Stimulated activated CD4-positive, alpha-beta T cell treated with anti-CD3 and anti-CD28 coated beads, Interleukin-12 subunit alpha, Interleukin-12 subunit beta, amount 100 ng/mL, for 24 hours (primary cell): Measurements from ENCODE around the gene RGS7.
"Not testable (repeated sequence)": the region's sequence is repeated elsewhere in the genome, so short reads cannot be mapped to it uniquely, and the experiment has no call there.

ENCODE experiments used
- DNase-seq, 2 experiments: peaks; one replicate each; pipeline ENCODE4 v3.0.0-alpha.2; 2020; ENCODE audit warnings: low read depth in 2 of 2

RGS7 gene

GRCh38 chr1:240980342-240980741, 376.7 kb downstream of the RGS7 start:
- DNase-seq = no peak

DNA sequence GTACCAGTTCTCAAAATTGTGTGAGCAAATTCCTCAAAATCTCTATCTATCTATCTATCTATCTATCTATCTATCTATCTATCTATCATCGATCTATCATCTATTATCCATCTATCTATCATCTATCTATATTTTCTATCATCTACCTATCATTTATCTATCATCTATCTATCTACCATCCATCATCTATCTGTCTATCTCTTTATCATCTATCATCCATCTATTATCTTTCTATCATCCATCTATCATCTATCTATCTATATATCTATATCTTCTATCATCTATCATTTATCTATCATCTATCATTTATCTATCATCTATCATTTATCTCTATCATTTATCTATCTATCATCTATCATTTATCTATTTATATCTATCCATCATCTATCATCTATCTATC, 380.3 kb downstream of the RGS7 start:
- no peak for DNase-seq

- no peak for DNase-seq
Observed at GRCh38 chr1:240973875-240974274, 383.1 kb downstream of the RGS7 start.

DNA sequence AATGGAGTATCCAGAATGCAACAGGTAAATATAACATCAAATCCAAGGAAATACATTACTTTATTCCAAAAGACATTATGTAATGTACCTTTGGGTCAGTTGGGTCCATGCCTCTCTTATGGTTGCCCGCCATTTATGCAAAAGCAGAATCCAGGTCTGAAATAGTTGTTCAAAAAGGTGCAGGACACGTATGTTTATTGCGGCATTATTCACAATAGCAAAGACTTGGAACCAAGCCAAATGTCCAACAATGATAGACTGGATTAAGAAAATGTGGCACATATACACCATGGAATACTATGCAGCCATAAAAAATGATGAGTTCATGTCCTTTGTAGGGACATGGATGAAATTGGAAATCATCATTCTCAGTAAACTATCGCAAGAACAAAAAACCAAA, 384.9 kb downstream of the RGS7 start:
- not testable (repeated sequence) for DNase-seq

DNA sequence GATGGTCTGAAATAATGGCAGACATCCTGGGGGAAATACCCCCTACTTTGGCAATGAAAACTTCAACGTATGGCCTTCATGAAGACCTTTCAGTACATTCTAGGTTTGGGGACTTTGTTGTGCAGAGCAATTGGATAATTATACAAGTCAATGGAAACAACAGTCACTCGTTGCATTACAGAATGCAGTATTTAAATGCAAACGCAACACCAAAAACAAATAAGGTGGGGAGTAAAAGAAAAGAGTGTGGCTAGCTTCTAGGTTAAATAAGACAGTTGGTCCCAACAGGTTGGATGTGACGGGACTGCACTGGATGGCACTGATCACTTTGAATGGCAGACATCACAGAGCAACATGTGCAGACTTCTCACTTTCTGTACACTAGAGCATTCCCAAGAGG, 386.8 kb downstream of the RGS7 start:
- DNase-seq = no peak

GRCh38 chr1:240968864-240969263, 388.1 kb downstream of the RGS7 start:
- no peak for DNase-seq

GRCh38 chr1:240967070-240967724, 389.8 kb downstream of the RGS7 start:
- DNase-seq = no peak

DNA sequence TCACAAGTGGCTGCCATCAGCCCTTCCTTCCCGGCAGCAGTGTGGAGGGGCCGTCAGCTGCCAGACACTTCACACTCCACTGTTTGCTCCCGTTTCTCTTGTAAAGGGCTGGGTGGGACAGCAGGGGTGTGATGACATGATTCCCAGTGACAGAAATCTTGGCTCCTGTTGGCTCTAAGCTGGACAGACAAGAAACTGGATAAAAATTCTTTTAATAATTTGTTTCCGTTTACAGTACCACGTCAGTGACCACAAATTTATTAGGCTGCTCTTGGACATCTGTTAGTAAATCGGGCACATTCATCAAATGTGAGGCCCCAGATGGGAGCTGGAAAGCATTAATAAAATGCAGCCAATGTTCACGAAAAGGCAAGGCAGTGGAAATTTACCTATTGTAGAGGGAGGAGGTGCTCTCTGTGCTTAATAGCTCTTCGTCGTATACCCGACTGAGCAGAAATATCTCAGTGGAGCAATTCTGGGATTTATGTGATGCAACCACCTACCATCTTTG, 391.4 kb downstream of the RGS7 start:
- DNase-seq = no peak

DNA sequence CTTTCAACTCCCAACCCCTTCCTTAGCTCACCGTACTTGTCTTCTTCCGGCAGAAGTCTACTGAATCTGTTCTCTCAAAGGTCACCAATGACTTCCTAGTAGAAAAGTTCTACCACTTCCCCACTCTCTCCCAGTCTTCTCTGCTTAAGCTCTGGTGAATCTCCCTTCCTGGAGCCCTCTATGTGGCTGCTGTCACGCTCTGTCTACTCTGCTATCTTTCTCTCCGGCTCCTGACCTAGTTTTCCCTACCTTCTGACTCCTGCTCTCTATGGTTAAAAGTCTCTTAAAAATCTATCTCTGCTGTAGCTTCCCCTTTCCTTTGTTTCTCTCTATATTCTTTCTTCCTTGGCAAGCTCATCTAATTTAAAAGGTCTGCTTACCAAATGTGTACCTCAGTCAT, 394.9 kb downstream of the RGS7 start:
- no peak for DNase-seq

DNA sequence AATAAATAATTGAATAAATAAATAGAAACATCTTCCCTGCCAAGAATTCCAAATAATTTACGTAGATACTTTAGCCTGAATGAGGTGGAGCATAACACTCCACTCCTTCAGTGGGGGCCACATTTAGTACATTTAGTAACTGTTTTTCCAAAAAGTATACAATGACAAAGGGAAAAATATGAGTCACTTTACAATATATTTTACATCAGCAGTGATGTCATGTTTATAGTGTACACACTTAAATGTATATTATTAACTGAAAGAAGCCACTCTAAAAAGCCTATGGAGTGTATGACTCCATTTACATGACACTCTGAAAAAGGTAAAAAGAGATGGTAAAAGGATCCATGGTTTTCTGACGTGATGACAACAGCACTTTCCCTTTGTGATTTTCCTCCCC, 400.6 kb downstream of the RGS7 start:
- DNase-seq = no peak

DNA sequence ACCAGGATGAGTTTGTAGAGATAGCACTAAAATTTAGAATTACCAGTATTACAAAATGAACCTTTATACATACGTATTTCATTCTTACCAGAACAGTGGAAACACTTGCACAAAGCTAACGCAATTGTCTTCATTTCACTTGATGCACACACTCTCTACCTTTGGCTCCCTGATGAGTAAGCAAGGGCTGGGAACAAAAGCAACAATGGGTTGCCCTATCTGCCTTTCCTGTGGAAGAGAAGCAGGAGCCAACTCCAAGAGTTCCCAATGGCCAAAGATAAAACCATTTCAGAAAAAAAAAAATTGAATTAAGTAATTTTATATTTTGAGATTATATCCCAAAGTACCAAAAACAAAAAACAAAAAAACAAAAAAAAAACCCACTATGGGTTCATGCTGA, 401.0 kb downstream of the RGS7 start:
- DNase-seq = no peak

GRCh38 chr1:240947438-240948224, 409.4 kb downstream of the RGS7 start:
- DNase-seq = no peak

DNA sequence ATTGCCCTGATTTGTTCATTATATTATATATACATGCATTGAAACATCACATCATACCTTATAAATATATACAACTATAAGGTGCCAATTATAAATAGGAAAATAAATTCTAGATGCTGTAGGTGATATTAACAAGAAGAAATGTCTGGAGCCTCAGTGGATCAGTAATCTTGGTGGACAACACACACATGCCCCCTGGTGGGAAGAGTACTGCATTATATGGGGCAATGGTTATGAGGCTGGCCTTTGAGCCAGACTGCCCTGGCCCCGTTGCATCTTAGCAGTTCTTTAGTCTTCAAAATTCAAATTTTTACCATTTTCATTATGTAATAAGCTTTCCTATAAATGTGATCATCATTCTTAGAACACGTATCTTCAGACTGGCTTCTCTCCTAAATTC, 410.1 kb downstream of the RGS7 start:
- peak in 1 of 2 experiments; percentile 2 for DNase-seq

GRCh38 chr1:240942901-240943300, 414.1 kb downstream of the RGS7 start:
- no peak for DNase-seq

DNA sequence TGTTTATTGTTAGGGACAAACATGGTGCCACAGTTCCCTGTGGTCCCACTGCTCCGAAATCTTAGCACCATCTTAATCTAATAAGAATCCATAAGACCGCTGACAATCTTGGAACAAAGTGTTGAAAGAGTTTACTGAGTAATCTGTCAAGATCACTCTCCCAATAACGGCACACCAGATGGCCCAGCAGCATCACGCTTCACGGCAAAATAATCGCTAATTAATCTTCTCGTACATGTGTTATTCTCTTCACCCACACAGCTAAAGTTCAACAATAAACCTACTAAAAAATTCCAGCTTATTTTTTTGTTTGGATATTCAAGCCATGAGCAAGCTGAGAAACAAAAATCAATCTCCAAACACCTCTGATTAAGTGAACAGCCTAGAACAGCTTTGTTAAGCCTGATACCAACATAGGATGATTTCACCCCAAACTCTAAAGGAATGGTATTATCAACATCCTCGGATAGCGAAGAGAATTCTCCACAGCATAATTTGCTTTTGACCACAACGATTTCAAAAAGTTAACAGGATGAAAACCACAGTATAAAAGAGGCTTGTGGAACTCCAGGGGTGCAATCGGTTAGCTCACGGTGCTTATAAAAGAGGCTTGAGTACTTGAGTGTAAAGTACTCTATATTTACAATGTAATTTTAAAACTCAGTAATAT, 415.2 kb downstream of the RGS7 start:
- no peak for DNase-seq

DNA sequence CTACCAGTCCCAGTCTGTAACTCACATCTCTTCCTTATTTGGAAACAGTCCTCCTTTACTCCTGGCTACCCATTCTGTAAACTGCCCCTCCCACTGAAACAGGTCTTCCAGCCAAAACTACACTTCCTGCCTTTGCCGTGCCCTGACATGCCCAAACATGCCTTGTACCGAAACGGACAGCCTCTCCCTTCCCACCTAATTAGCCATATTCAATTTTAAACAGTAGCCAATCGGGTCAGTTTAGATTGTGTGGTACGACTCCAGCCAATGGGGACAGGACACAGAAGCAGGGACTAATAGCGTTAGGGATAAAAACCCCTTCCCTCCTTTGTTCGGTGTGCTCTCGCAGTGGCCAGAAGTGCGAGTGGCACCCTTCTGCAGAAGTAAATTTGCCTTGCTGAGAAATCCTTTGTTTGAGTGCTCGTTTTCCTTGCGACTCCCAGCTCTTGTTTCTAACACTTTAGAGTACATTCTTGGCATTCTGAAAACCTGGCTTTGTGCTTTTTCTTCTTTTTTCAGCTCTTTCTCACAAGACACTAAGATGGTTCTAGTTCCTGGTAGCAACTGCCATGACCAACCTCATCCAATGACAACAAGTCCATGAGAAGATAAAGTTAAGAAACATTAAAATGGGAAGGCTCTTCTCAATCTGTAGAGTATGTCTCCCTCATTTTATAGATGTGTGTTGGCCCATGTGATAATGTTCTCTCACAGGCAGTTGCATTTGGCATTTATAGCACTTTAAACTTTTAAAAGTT, 419.9 kb downstream of the RGS7 start:
- no peak for DNase-seq

- DNase-seq = no peak
Observed at GRCh38 chr1:240935920-240936319, 421.1 kb downstream of the RGS7 start.

- no peak for DNase-seq
Observed at GRCh38 chr1:240931031-240931430, 426.0 kb downstream of the RGS7 start.

DNA sequence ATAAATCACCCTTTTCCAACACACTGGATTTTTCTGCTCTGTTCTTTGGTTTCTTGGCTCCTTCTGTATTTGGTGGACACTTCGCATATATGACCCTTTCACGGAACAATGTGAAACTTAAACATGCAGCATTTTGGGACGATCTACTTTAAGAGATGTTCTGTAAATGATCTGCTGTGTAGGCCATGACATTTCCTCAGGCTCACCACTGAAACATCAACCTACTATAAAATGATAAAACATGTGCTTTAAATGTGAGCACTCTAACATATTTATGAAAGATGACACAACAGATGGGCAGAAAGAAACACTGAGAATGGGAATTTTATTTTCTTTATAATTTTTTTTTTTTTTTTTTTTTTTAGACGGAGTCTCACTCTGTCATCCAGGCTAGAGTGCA, 428.7 kb downstream of the RGS7 start:
- no peak for DNase-seq

- DNase-seq = no peak
Observed at GRCh38 chr1:240927821-240928220, 429.2 kb downstream of the RGS7 start.

DNA sequence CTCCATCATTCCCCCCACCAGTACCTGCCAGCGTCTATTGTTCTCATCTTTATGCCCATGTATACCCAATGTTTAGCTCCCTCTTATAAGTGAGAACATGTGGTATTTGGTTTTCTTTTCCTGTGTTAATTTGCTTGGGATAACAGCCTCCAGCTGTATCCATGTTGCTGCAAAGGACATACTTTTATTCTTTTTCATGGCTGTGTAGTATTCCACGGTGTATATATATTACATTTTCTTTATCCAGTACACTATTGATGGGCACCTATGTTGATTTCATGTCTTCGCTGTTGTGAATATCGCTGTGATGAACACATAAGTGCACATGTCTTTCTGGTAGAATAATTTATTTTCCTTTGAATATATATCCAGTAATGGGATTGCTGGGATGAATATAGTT, 431.7 kb downstream of the RGS7 start:
- no peak for DNase-seq

DNA sequence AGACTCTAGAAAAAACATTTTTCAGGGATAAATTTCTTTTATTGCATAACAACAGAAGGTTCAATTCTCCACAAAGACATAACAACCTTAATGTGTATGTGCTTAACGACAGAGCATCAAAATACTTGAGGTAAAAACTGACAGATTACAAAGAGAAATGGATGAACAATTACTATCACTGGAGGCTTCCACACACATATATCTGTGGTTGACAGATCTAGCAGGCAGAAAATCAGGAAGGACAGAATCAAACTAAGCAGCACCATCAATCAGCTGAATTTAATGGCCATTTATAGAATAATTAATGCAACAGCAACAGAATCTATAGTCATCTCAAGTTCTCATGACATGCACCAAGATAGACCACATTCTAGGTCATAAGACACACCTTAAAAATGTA, 439.0 kb downstream of the RGS7 start:
- no peak for DNase-seq
